ENCODE data around the gene FARS2. TPM values are rescaled to one million over a fixed set of nuclear protein-coding genes. Genes with fewer than 3 reads are reported as not detected.

Gene FARS2
- total and polyA plus RNA-seq, 9 of the 15 experiments (the other 6 are each of a cell fraction or from before 2014, with no cell fraction given): 16.5 to 62.2 (median 27.0) TPM

- no peak for TF ChIP-seq BRF2 (IDR thresholded peaks at IDR 0.05; ENCODE audit: borderline replicate concordance, insufficient read depth, insufficient read length)
- no peak for TF ChIP-seq KLF13 (tag; IDR thresholded peaks at IDR 0.05; ENCODE audit: borderline replicate concordance, low read depth)
- TF ChIP-seq CBX3 (IDR thresholded peaks at IDR 0.05; ENCODE audit: borderline replicate concordance in 1 of 2, low read length in 2 of 2): no peak
- TF ChIP-seq FOS (IDR thresholded peaks at IDR 0.05; ENCODE audit: extremely low read depth, insufficient read length): no peak
- TF ChIP-seq ZNF134 (CRISPR knock-in tag; conservative IDR thresholded peaks at IDR 0.05): peak; percentile 74
- 0 out of 2 replicates have a peak, but pooled peaks have one; percentile 18 for TF ChIP-seq EGR1 (conservative IDR thresholded peaks at IDR 0.05)
Observed at GRCh38 chr6:5215799-5216198, 45.5 kb upstream of the FARS2 start (continued).

GRCh38 chr6:5217356-5217755 lies 44.0 kb upstream of the FARS2 start:
- WGBS (ENCODE audit: insufficient coverage, low coverage, missing lambda C conversion rate): 65% methylated on average over 2 of the region's 2 CpGs
- Histone ChIP-seq H3K4me1 (replicated peaks in 1 of 2; ENCODE audit: control insufficient read depth in 2 of 2, insufficient read depth in 2 of 2, low read length in 2 of 2) (peaks cover 0 to 12% of the 10 kb centered on the region in 2 experiments; a peak in 3 of 5 replicates), H3K9me3 (replicated peaks; ENCODE audit: control insufficient read depth, insufficient read depth, low read depth, low read length) (no peaks in the 10 kb centered on the region), H3K36me3 (ENCODE audit: control insufficient read depth, insufficient read depth, low read length) (peaks cover 50% of the 10 kb centered on the region), H3K4me3 (no peak overlapping the region), H3K79me2 (ENCODE audit: control insufficient read depth, insufficient read depth, low read length) (no peaks in the 10 kb centered on the region), H3K4me2 (ENCODE audit: insufficient read depth, low read length) (no peak overlapping the region), H4K20me1 (replicated peaks; ENCODE audit: control insufficient read depth, insufficient read depth, low read length) (0 out of 2 replicates have a peak, but pooled peaks cover 9% of the 10 kb centered on the region), H2AFZ (ENCODE audit: low read depth, low read length) (no peak overlapping the region), H3K27me3 (ENCODE audit: control insufficient read depth in 2 of 2, insufficient read depth in 2 of 2, low read length in 2 of 2) (no peaks in the 10 kb centered on the region), H3K9me1 (ENCODE audit: control insufficient read depth, insufficient read depth, low read length) (peaks cover 3% of the 10 kb centered on the region), H3K27ac (ENCODE audit: extremely low read depth, low read depth, low read length) (no peak overlapping the region), H3K9ac (ENCODE audit: insufficient read depth in 1 of 2, low read depth in 2 of 2, low read length in 2 of 2) (no peak overlapping the region)
- BruUV-seq (replicated peaks): no TSS peak
- CTCF ChIA-PET (ENCODE audit: low intra/inter-chr PET ratio): no interaction called here
- intact Hi-C loops (cut with micrococcal nuclease): loop anchor here (5.0 kb wide), 1 partner anchor 160 kb away; no protein-coding TSS in a partner anchor
- ATAC-seq (no peak), FAIRE-seq (no peak), DNase-seq (ENCODE audit: extremely low read depth in 1 of 4, low spot score in 3 of 4) (no peak)
- POLR2A ChIA-PET: interaction anchor here (0.6 to 2.8 kb wide), 4 partner anchors 12 to 236 kb away, joined by 3 to 14 read pairs (median 3); no protein-coding TSS in a partner anchor
- in situ Hi-C loops (cut with MboI): no loop called here
- no peak for TF ChIP-seq ZNF77 (CRISPR knock-in tag; IDR thresholded peaks at IDR 0.05)
- TF ChIP-seq CHD1 (IDR thresholded peaks at IDR 0.05; ENCODE audit: low read length): no peak
